GM21390 (cell line): ENCODE measurements around the gene MT1X.

Source experiments
- ATAC-seq: cut with Tn5 transposase; IDR thresholded peaks from one replicate; pipeline ENCODE4 v1.9.1; 2021; ENCODE audit not compliant: unreplicated experiment

MT1X gene

GRCh38 chr16:56681939-56682702, at the start of gene MT1X:
TSS of gene MT1X (plus strand) at chr16:56682470. CDS start at chr16:56682541, 71 bp downstream.
- peak; percentile 98 for ATAC-seq

DNA sequence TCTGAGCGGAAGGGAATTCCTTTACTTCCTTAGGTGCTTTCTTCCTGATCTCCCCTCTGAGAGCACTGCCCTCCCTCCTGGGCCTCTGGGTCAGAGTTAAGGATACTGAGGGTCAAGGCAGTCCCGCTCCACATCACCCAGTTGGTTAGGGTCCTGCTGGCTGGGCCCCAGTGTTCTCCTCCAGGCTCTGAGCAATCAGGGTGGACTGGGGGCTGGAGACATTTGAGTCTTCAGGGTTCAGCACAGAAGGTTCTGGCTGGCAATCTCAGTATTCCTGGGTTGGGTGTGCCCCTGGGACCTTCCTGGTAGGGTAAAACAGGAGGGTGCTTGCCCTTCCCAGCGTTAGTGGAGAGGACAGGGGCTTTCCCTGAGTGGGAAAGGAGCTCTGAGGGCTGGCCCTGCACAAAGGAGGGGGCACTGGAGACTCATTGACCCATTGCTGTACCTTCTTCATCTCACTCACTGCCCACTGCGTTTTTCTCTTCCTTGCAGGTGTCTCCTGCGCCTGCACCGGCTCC, 49.4 kb upstream of the MT1X start:
- ATAC-seq: no peak

- ATAC-seq: no peak
These were observed 48.7 kb upstream of the MT1X start for GRCh38 chr16:56633535-56633934.

- ATAC-seq: no peak
These were observed 47.4 kb upstream of the MT1X start for GRCh38 chr16:56634715-56635440.

- ATAC-seq: no peak
These were observed 46.8 kb upstream of the MT1X start for GRCh38 chr16:56635441-56635967.

- no peak for ATAC-seq
These were observed 45.5 kb upstream of the MT1X start for GRCh38 chr16:56636616-56637413.

DNA sequence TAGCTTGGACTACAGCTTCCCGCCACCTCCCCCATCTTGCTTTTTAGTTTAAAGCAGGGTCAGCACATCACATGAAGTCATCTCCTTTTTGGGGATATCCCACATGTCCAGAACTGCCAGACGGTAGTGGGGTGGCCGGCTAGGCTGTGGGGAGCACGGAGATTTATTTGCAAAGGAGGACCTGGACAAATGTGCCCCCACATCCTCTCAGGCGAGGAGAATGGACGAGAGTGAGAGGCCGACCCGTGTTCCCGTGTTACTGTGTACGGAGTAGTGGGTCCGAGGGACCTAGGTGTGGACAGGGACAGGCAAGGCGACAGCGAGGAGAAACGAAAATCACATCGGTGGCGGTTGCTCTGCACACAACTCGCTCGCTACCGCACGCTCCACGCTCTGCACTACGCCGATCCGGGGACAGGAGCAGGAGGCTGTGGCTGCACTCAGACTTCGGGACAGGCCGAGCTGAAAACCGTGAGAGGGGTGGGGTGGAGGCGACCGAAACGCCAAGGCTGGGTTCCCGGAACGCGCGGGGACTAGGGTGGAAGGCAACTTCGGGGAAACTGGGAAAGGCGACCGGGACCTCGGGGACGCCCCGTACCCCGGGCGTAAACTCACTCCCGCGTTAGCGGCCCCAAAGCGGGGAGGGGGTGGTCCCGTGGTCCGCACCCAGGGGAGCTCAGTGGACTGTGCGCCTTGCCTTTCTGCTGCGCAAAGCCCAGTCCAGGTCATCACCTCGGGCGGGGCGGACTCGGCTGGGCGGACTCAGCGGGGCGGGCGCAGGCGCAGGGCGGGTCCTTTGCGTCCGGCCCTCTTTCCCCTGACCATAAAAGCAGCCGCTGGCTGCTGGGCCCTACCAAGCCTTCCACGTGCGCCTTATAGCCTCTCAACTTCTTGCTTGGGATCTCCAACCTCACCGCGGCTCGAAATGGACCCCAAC, 44.2 kb upstream of the MT1X start, which contains the start of gene MT1A:
TSS of gene MT1A (plus strand) at position 853 of the 937 bp plus-strand sequence. CDS start at position 926, 73 bp downstream.
- ATAC-seq: no peak

- no peak for ATAC-seq
These were observed 43.2 kb upstream of the MT1X start for GRCh38 chr16:56639045-56639444.

DNA sequence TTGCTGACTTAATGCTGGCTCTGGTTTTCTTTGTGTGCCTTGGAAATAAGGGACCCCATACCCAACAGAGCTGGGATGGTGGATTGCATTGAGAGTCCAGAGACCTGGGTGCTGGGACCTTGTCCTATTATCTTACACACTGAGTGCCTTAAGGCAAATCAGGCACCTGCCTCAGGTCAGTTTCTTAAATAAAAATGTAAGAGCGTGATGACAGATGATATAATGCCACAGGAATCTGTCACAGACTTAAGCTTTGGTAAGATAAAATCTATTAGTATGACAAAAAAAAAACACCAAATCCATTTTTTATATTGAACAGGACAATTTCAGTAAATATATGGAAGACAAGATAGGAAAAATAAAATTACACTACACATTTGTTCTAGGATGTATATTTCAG, 42.2 kb upstream of the MT1X start:
- no peak for ATAC-seq

- no peak for ATAC-seq
These were observed 41.1 kb upstream of the MT1X start for GRCh38 chr16:56641166-56641565.

- peak; percentile 58 for ATAC-seq
These were observed 39.0 kb upstream of the MT1X start for GRCh38 chr16:56643080-56643778.

- ATAC-seq: no peak
These were observed 38.4 kb upstream of the MT1X start for GRCh38 chr16:56643833-56644232.

- ATAC-seq: no peak
These were observed 37.0 kb upstream of the MT1X start for GRCh38 chr16:56645311-56645710.

GRCh38 chr16:56645838-56646237, 36.4 kb upstream of the MT1X start:
- no peak for ATAC-seq

DNA sequence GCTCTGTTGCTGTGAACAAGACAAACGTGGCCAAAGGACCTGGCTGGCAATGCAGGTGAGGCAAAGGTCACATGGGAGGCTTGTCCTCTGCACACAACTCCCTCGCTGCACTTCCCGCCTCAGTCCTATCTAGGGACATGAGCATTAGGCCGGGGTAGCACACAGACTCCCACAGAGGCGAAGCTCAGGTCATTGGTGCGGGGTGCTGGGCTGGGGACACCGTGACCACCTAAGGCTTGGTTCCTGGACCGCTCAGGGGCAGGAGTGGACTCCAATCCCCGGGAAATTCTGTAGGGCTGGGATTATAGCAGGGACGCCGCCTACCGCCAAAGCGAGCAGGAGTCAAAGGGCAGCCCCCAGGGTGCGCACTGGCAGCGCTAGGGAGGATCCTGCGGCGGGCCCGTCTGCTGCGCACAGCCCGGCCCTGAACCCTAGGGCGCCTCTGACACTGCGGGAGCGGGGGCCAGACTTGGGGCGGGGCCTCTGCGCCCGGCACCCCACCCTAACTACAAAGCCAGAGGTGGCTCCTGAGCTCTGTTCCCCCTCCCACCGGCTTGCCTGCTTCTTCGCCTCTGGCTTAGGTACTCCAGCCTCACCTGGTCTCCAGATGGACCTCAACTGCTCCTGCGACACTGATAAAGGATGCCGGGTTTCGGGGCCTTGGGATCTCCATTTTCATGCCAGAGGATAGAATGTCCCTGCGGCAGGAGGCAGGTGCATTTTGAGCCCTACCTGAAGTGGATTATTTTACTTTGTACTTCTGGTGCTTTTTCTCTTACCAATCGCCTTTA, 34.4 kb upstream of the MT1X start:
- ATAC-seq: no peak

- ATAC-seq: no peak
These were observed 33.0 kb upstream of the MT1X start for GRCh38 chr16:56649271-56649670.

- no peak for ATAC-seq
These were observed 32.5 kb upstream of the MT1X start for GRCh38 chr16:56649820-56650219.

- no peak for ATAC-seq
These were observed 30.7 kb upstream of the MT1X start, which contains the start of gene MT1B for GRCh38 chr16:56651586-56651985. TSS of gene MT1B (plus strand) at chr16:56651886. CDS start at chr16:56651954, 68 bp downstream.
